Mucosa of descending colon (tissue), 3 donors: ENCODE measurements around the gene API5. TPM values are rescaled to one million over a fixed set of nuclear protein-coding genes. Genes with fewer than 3 reads are reported as not detected.

Source experiments
- ATAC-seq: fragments of 200-7000 bp; cut with Tn5 transposase; one replicate; pipeline ENCODE4 v1.9.1; 2020; ENCODE audit warnings: mild to moderate bottlenecking, moderate library complexity
- DNase-seq, 3 donors: peaks; one replicate each; pipeline ENCODE4 v3.0.0-alpha.2; 2020
- H3K36me3 ChIP-seq: fragments of 200-600 bp; one replicate; pipeline ENCODE4 v1.8.0; 2021; ENCODE audit warnings: low read depth, mild to moderate bottlenecking
- H3K4me1 ChIP-seq: fragments of 200-600 bp; one replicate; pipeline ENCODE4 v1.8.0; 2021; ENCODE audit warnings: low read depth, mild to moderate bottlenecking
- H3K4me3 ChIP-seq: fragments of 200-600 bp; one replicate; pipeline ENCODE4 v1.8.0; 2021; ENCODE audit warnings: mild to moderate bottlenecking
- H3K9me3 ChIP-seq: fragments of 200-600 bp; one replicate; pipeline ENCODE4 v1.8.0; 2021; ENCODE audit warnings: mild to moderate bottlenecking
- CTCF ChIP-seq: fragments of 200-600 bp; IDR thresholded peaks from one replicate; pipeline ENCODE4 v1.8.0; 2022; ENCODE audit warnings: antibody characterized with exemption, mild to moderate bottlenecking
- intact Hi-C, 2 donors: fragments of 100-400 bp; cut with DNase I in 1 of 2; cut with micrococcal nuclease in 1 of 2; formaldehyde crosslinking; loops; one replicate each; pipeline versions ENCODE4 v1.11.0 to v1.11.1; 2022; cut with DNase I, micrococcal nuclease
- total RNA-seq, 3 donors: library from RNA; stranded (reverse); fragmentation: NEBNext Ultra II Directional in 2 of 3; extraction: Animal tissue kit (Norgen Biotek cat#: 25700) in 2 of 3; gene quantifications; one replicate each; pipeline versions ENCODE4 v1.2.1 to v1.2.4, GENCODE V29; 2021 to 2023
- donor health status: DM: no; HTN: no; CAD: no; lungs with moderate emphysema.
- donor health status: DM: no; HTN: no; CAD: no.
- donor health status: DM: no; HTN: yes; CAD: no.

Gene API5
- total RNA-seq, 3 donors from 2014 or later: 70.9 to 88.5 (median 78.9) TPM

DNA sequence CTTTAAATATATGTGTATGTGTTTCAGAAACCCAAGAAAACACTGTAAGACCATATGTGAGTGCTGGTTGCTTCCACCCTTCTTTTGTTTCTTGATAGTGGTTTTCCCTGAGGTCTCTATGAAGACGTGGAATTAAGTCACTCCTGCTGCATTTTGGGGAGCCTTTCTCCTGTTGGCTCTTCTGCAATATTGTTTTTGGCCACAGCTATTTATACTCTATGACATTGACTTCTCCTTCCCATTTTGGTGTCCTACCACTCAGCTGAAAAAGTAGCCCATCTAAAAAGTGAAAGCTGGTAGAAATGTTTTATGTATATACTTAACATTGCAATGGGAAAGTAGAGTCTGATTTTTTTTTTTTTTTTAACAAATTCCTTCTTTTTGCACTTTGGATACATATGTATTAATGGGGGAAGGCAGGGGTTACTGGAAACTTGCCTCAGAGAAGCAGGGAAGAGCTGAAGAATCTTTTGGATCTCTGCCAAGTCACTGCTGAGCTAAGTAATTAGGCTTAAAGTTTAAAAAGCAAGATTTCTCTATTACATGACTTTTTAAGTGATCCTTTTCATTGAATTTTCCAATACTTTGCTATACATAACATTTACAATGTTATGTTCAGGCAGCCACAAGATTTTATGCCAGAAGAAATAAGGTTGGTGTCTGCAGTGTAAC is 48.7 kb downstream of the API5 start:
- intact Hi-C loops: no loop called here
- no peaks in the 10 kb centered on the region for H3K9me3 ChIP-seq
- no peak for DNase-seq
- ATAC-seq: no peak
- H3K4me3 ChIP-seq: no peak overlapping the region
- no peaks in the 10 kb centered on the region for H3K36me3 ChIP-seq
- peaks cover 23% of the 10 kb centered on the region for H3K4me1 ChIP-seq
- no peak for TF ChIP-seq CTCF

DNA sequence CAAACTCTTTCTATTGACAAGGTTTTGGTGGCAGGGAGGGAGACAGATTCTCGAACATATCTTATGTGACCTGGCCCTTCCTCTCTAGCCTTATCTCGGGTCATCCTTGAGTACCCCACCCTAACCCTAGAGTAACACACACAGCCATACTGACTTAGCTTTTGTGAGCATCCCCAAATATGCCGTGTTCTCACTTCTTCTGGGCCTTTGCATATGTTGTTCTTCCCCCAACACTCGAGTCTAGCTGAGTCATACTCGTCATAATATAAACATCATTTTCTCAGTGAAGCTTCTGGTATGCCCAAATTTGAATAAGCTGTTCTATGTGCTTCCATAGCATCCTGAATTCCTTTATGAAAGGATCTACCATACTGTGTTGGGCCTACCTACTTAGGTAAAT is 54.9 kb downstream of the API5 start:
- Histone ChIP-seq H3K36me3 (no peaks in the 10 kb centered on the region), H3K9me3 (no peaks in the 10 kb centered on the region), H3K4me1 (peaks cover 11% of the 10 kb centered on the region), H3K4me3 (no peak overlapping the region)
- TF ChIP-seq CTCF: no peak
- intact Hi-C loops: no loop called here
- no peak for DNase-seq
- ATAC-seq: no peak

DNA sequence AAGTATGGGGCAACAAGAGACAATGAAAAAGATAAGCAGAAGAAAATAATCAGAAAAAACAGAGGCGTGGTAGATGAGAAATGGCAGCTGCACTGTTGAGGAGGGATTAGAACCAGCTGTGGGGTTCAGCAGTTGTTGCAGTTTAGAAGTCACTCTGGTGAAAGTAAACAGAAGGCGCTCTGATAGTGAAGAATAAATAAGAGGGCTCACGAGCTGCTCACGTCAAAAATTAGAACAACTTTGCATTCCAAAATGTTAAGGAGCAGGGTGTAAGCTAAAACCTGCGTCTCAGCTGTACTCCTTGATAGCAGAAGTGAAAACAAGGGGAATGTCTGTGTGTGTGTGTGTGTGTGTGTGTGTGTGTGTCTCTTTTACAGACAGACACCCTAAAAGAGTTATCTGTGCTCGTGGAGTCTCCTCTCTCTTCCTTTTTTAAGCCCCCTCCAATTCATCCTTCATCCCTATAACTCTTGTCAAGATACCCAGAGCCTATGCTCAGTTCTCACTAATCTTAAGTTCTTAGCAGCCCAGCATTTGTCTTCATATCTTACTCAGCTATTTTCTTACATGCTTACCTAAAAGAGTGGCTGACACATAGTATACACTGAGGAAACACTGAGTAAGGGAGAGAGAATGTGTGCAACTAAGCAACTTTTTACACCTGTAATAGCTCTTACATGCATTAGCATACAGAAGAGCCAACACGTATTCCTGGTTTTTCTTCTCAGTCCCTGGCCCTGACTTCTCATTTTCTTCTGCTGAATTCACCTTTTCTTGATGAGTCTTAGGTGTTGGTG is 55.8 kb downstream of the API5 start:
- TF ChIP-seq CTCF: no peak
- intact Hi-C loops: no loop called here
- H3K4me3 ChIP-seq: no peak overlapping the region

DNA sequence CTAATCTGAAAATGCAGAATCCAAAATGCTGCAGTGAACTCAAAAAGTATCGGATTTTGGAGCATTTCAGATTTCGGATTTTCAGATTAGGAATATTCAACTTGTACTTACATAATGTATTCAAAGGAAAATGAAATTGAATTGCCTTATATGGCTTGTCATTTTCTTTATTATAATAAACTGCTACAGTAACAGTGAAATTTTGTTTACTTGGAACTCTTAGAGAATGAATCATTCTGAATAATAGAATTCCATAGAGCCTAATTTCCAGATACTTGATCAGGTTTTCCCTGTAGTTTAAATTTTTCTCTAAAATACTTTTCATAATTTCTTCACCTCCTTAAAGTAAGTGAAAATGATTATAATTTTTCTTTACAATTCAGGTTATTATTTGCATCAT is 64.3 kb downstream of the API5 start:
- no peak for TF ChIP-seq CTCF
- Histone ChIP-seq H3K36me3 (no peaks in the 10 kb centered on the region), H3K4me1 (peaks cover 9% of the 10 kb centered on the region), H3K9me3 (no peaks in the 10 kb centered on the region), H3K4me3 (no peak overlapping the region)
- ATAC-seq (no peak), DNase-seq (no peak)
- intact Hi-C loops: no loop called here

More for the DNA sequence above, 55.8 kb downstream of the API5 start:
- no peaks in the 10 kb centered on the region for H3K36me3 ChIP-seq
- H3K4me1 ChIP-seq: peaks cover 11% of the 10 kb centered on the region
- ATAC-seq (peak; percentile 27), DNase-seq (no peak)
- H3K9me3 ChIP-seq: no peaks in the 10 kb centered on the region

GRCh38 chr11:43376594-43376993 is 64.8 kb downstream of the API5 start:
- Histone ChIP-seq H3K9me3 (no peaks in the 10 kb centered on the region), H3K36me3 (no peaks in the 10 kb centered on the region), H3K4me3 (no peak overlapping the region), H3K4me1 (peaks cover 9% of the 10 kb centered on the region)
- DNase-seq: no peak
- TF ChIP-seq CTCF: no peak
- intact Hi-C loops: no loop called here
- peak; percentile 96 for ATAC-seq
